Activated naive CD8-positive, alpha-beta T cell treated with anti-CD3 and anti-CD28 coated beads, Interleukin-2, amount 50 U/mL, for 24 hours (primary cell): ENCODE data around the gene NAA80.
"Not testable (repeated sequence)": the region's sequence is repeated elsewhere in the genome, so short reads cannot be mapped to it uniquely, and the experiment has no call there.

Source experiments
- ATAC-seq: fragments of 150-1000 bp; cut with Tn5 transposase; one replicate; pipeline ENCODE4 v1.10.0; 2021
- DNase-seq: peaks from one replicate; pipeline ENCODE4 v3.0.0; 2021
- H3K27ac Mint-ChIP-seq: one replicate; pipeline ENCODE4 v1.8.0; 2021; ENCODE audit warnings: mild to moderate bottlenecking, mixed read lengths
- H3K27me3 Mint-ChIP-seq: one replicate; pipeline ENCODE4 v1.8.0; 2021; ENCODE audit warnings: mixed read lengths
- H3K36me3 Mint-ChIP-seq: one replicate; pipeline ENCODE4 v1.8.0; 2021; ENCODE audit warnings: low read depth, mixed read lengths
- H3K4me1 Mint-ChIP-seq: one replicate; pipeline ENCODE4 v1.8.0; 2021; ENCODE audit warnings: mixed read lengths
- H3K4me3 Mint-ChIP-seq: one replicate; pipeline ENCODE4 v1.8.0; 2021; ENCODE audit warnings: mild to moderate bottlenecking, moderate library complexity, mixed read lengths
- H3K9me3 Mint-ChIP-seq: one replicate; pipeline ENCODE4 v1.8.0; 2021; ENCODE audit warnings: mixed read lengths

Gene NAA80

DNA sequence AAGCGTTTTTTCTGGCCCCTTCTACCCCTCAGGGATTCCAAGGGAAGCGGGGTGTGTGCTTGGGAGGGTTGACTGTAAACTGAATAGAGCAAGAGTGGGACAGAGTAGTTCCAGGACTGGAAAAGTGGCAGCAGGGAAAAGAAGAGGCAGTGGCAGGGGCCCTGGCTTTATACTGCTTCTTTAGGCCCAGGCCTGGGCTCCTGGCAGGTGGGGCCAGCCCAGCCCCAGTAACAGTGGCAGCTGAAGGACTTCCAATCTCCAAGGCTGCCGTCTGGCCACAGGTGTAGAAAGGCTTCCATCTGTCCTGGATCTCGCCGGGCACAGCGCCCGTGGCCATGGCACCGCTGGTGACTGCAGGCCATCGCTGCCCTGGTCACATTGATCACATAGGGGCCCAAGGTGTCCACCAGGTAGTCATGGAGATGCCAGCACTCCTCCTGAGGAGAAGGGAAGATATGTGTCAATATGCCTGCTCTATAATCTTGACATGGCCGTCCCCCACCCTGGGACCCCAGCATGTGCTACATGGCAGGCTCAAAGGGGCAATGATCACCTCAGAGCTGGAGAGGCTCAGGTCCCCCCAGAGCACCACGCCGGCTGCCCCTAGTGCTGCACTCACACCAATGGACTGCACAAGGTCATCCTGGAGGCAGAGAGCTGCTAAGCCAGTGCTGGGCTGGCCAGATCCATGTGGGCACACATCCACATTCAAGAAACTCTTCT lies 6.0 kb downstream of the NAA80 start:
- H3K4me3 Mint-ChIP-seq: peak overlapping the region; percentile 97
- peaks cover 22% of the 10 kb centered on the region for H3K4me1 Mint-ChIP-seq
- H3K27me3 Mint-ChIP-seq: no peaks in the 10 kb centered on the region
- H3K27ac Mint-ChIP-seq: peak overlapping the region; percentile 92
- H3K36me3 Mint-ChIP-seq: peaks cover 23% of the 10 kb centered on the region
- no peaks in the 10 kb centered on the region for H3K9me3 Mint-ChIP-seq
- no peak for DNase-seq
- no peak for ATAC-seq

DNA sequence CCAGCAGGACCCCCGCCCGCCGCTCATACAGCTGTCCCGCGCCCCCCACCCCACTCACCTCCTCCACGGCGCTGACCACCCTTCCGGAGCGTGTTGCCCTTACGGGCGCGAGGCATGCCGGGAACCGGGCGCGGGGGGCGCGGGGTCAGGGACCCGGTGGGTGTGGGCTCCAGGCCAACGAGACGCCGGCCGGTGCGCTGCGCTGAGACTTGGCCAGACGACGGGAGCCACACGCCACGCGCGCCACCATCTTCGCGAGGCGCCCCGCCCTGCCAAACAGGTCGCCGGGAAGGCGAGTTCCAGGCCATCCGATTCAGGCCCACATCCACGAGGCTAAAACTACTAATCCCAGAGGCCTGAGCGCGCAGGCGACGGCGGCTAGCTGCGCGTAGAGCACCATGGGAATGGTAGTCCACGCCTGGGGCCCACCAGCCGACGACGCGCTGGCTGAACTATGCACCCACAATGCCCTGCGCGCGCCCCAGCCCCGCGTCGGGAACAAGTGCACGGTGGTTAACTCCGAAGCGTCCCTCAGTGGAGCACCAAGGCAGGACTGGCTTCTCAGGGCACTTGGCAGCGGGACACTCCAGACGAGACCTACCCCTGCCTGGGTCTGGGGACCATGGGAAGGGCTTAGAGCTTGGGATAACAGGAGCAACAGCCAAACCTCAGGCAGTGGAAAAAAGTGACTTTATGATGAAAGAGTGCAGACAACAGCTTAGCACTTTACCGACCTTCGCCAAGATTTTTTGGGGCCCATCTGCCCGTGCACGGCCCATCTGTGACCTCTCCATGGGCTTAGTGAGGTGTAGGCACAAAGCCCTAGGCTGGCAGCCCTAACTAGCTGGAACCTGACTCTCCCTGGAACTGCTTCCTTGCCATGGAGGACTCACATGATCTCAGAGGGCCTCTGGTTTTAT lies 6.8 kb downstream of the NAA80 start, which contains the start of gene IFRD2:
TSS of gene IFRD2 (minus strand) at position 271 of the 920 bp plus-strand sequence. CDS start at position 116, 155 bp downstream.
- H3K4me1 Mint-ChIP-seq: peaks cover 17% of the 10 kb centered on the region
- H3K27ac Mint-ChIP-seq: peak within 1 kb of the TSS; percentile 97
- H3K36me3 Mint-ChIP-seq: peaks cover 27% of the 10 kb centered on the region
- H3K4me3 Mint-ChIP-seq: peak within 1 kb of the TSS; percentile 97
- H3K27me3 Mint-ChIP-seq: no peaks in the 10 kb centered on the region
- ATAC-seq (peak; percentile 97), DNase-seq (peak; percentile 93)
- no peaks in the 10 kb centered on the region for H3K9me3 Mint-ChIP-seq

DNA sequence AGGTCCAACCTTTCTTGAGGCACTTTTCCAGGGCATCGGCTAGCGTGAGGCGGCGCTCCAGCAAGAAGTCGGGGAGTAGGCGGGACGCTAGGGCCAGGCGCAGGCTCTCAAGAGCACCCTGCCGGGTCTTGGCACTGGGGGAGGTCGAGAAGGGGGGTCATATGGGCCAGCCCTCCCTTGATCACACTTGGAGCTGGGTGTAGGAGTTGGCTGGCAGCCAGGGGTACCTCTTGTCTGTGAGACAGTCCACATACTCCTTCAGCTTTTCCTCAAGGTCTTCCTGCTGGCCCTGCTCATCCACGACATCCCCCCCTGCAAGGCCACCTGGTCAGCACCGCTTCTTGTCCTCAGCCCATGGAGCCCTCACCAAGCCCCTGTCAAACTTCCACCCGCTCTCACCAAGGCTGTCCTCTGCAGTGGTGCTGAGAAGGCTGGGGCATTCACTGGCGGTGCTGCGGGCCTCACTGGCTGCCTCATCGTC lies 9.0 kb downstream of the NAA80 start:
- Mint-ChIP-seq H3K27ac (no peak overlapping the region), H3K4me1 (peaks cover 17% of the 10 kb centered on the region), H3K36me3 (peaks cover 28% of the 10 kb centered on the region), H3K27me3 (no peaks in the 10 kb centered on the region), H3K4me3 (peak overlapping the region; percentile 97), H3K9me3 (no peaks in the 10 kb centered on the region)
- DNase-seq (no peak), ATAC-seq (no peak)

DNA sequence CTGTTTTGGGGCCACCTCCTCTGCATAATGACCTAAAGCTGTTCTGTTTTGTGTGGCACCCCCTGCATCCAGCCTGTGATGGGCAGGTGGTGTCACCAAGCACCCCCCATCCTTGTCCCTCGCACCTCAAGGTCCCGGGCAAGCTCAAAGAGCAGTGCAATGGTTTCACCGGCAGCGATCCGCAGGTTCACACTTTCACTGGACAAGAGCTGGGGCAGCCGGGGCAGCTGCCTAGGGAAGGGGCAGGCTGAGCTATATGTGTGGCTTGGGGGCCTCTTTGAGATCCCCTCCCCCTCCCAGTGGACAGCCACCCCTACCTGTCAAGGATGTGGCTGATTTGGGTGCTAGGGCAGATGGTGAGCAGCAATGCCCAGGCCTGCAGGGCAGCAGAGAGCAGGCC lies 10.1 kb downstream of the NAA80 start:
- H3K9me3 Mint-ChIP-seq: no peaks in the 10 kb centered on the region
- H3K27ac Mint-ChIP-seq: no peak overlapping the region
- ATAC-seq: no peak
- H3K4me1 Mint-ChIP-seq: peaks cover 17% of the 10 kb centered on the region
- no peaks in the 10 kb centered on the region for H3K27me3 Mint-ChIP-seq
- no peak overlapping the region for H3K4me3 Mint-ChIP-seq
- DNase-seq: no peak
- peaks cover 28% of the 10 kb centered on the region for H3K36me3 Mint-ChIP-seq

GRCh38 chr3:50288387-50289007 lies 10.7 kb downstream of the NAA80 start:
- Mint-ChIP-seq H3K4me1 (peaks cover 17% of the 10 kb centered on the region), H3K9me3 (no peaks in the 10 kb centered on the region), H3K27me3 (no peaks in the 10 kb centered on the region), H3K27ac (no peak overlapping the region), H3K36me3 (peaks cover 28% of the 10 kb centered on the region), H3K4me3 (no peak overlapping the region)
- ATAC-seq (no peak), DNase-seq (no peak)

DNA sequence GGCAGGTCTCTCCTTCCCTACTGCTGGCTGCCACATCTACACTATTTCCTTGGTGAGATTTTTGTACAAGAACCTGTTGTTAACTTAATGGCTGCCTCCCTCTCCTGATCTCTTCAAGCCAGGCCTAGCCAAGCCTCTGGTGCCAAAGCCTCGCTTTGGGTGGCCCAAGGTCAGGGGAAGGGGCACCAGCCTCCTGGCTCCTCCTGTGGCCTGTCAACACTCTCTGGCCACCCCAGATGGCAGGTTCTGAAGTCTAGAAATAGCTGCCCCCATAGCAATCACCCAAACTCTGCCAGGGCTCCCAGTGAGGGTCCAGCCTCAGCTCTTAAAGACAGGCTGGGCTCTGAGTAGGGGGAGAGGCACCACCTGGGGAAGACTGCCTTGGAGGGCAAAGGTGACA lies 11.9 kb downstream of the NAA80 start:
- no peak overlapping the region for H3K4me3 Mint-ChIP-seq
- no peaks in the 10 kb centered on the region for H3K9me3 Mint-ChIP-seq
- H3K27ac Mint-ChIP-seq: peak overlapping the region; percentile 22
- peaks cover 28% of the 10 kb centered on the region for H3K36me3 Mint-ChIP-seq
- no peaks in the 10 kb centered on the region for H3K27me3 Mint-ChIP-seq
- peaks cover 10% of the 10 kb centered on the region for H3K4me1 Mint-ChIP-seq
- DNase-seq (no peak), ATAC-seq (no peak)

DNA sequence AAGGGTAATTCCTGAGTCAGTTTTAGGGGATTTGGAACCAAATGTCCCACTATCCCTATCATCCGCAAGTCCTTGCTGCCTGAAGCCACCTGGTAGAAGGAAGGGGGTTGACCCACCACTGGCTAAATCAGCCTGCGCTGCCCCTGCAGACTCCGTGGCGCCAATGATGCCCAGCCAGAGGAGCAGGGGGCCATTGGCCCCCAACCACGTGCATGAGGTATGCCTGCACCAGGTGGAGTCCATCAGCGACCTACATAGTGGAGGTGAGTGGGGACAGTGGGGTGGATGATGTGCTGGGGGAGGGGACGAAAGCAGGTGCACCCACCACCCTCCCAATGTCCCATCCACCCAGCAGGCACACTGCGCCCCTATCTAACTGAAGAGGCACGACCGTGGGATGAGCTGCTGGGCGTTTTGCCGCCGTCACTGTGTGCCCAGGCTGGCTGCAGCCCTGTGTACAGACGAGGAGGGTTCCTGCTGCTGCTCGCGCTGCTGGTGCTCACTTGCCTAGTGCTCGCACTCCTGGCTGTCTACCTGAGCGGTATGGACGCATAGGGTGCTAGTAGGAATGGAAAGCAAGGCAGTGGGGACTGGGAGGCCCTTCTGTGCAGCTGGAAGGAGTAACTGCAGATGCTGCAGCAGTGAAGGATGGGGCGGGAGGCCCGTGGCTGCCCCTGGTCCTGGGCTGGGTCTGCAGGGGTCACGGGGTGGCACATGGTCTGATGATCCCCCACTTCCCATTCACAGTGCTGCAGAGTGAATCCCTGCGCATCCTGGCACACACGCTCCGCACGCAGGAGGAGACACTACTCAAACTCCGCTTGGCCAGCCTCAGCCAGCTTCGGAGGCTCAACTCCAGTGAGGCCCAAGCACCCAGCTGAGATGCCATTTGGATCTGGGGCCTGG lies 12.6 kb downstream of the NAA80 start:
- Mint-ChIP-seq H3K9me3 (no peaks in the 10 kb centered on the region), H3K4me3 (no peak overlapping the region), H3K4me1 (peaks cover 10% of the 10 kb centered on the region), H3K27ac (no peak overlapping the region), H3K27me3 (no peaks in the 10 kb centered on the region), H3K36me3 (peaks cover 28% of the 10 kb centered on the region)
- no peak for DNase-seq
- ATAC-seq: no peak

- H3K4me1 Mint-ChIP-seq: not testable (repeated sequence)
Observed at GRCh38 chr3:50284121-50284520, 15.1 kb downstream of the NAA80 start.

GRCh38 chr3:50279255-50280016 lies 19.8 kb downstream of the NAA80 start:
- Mint-ChIP-seq H3K9me3 (no peaks in the 10 kb centered on the region), H3K4me1 (peaks cover 15% of the 10 kb centered on the region), H3K27me3 (peaks cover 27% of the 10 kb centered on the region), H3K4me3 (no peak overlapping the region), H3K36me3 (no peaks in the 10 kb centered on the region), H3K27ac (no peak overlapping the region)
- ATAC-seq: no peak
- no peak for DNase-seq

More at GRCh38 chr3:50284121-50284520, 15.1 kb downstream of the NAA80 start:
- H3K36me3 Mint-ChIP-seq, ATAC-seq, H3K27ac Mint-ChIP-seq, H3K27me3 Mint-ChIP-seq, DNase-seq, H3K9me3 Mint-ChIP-seq, H3K4me3 Mint-ChIP-seq: not testable (repeated sequence)

DNA sequence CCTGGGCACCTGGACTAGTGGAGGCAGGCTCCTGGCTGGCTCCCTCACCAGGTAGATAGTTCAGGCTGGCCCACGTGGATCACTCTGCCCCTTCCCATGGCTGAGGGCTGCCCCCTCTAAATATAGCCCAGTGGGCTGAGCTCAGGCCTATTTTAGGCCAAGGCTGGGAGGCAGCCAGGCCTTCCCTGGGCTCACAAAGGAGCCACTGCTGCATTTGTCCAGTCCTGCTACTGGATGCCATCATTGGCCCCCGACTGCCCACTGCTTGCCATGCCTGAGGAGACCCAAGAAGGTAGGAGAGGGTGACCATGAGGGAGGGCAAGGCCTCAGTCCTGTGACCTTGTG lies 20.4 kb downstream of the NAA80 start, which contains the start of gene LSMEM2:
TSS of gene LSMEM2 (plus strand) at position 208 of the 345 bp plus-strand sequence. CDS start at position 235, 27 bp downstream.
- Mint-ChIP-seq H3K4me3 (no peak within 1 kb of the TSS), H3K36me3 (no peaks in the 10 kb centered on the region), H3K27ac (no peak within 1 kb of the TSS), H3K27me3 (peaks cover 32% of the 10 kb centered on the region), H3K9me3 (no peaks in the 10 kb centered on the region), H3K4me1 (peaks cover 20% of the 10 kb centered on the region)
- no peak for ATAC-seq
- no peak for DNase-seq

DNA sequence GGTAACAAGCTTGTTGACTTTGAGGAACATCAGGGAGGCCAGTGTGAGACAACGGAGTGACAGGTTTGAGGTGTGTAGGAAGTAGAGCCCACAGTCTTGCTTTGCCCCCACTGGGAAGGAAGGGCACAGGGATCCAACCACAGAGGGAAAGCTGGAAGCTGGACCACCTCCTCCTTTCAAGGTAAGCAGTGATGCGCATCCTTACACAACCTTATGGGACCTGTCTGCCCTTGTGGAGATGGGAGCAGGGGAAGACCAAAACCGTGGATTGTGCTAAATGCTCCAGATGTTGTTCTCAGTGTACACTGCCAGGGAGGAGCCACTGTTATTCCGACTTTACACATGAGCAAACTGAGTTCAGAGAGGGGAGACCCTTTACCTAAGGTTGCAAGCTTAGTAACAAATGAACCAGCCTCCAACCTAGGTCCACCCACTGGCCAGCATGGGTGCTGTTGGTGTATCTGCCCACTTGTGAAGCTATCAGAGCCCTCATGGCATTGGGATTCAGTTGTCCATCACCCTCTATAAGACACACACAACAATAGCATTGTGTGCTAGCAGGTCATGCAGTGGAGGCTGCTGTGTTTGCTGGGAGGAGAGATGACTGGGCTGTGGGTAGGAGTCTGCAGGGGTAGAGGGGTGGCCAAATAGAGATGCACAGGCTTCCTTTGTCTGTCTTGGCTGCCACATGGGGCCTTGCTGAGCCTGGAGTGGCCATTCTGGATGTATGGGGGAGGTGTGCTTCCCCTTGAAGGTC lies 20.9 kb downstream of the NAA80 start:
- H3K4me1 Mint-ChIP-seq: peaks cover 21% of the 10 kb centered on the region
- H3K27me3 Mint-ChIP-seq: peaks cover 33% of the 10 kb centered on the region
- no peak overlapping the region for H3K4me3 Mint-ChIP-seq
- no peak overlapping the region for H3K27ac Mint-ChIP-seq
- peak; percentile 27 for ATAC-seq
- no peaks in the 10 kb centered on the region for H3K9me3 Mint-ChIP-seq
- no peaks in the 10 kb centered on the region for H3K36me3 Mint-ChIP-seq
- no peak for DNase-seq

- H3K4me3 Mint-ChIP-seq: no peak overlapping the region
Observed at GRCh38 chr3:50276762-50277101, 22.5 kb downstream of the NAA80 start.

More at GRCh38 chr3:50276762-50277101, 22.5 kb downstream of the NAA80 start:
- Mint-ChIP-seq H3K4me1 (peaks cover 30% of the 10 kb centered on the region), H3K36me3 (no peaks in the 10 kb centered on the region), H3K27ac (no peak overlapping the region), H3K9me3 (no peaks in the 10 kb centered on the region), H3K27me3 (peaks cover 38% of the 10 kb centered on the region)
- no peak for DNase-seq
- no peak for ATAC-seq
